Measurements from ENCODE around the gene TMC7.

DNA sequence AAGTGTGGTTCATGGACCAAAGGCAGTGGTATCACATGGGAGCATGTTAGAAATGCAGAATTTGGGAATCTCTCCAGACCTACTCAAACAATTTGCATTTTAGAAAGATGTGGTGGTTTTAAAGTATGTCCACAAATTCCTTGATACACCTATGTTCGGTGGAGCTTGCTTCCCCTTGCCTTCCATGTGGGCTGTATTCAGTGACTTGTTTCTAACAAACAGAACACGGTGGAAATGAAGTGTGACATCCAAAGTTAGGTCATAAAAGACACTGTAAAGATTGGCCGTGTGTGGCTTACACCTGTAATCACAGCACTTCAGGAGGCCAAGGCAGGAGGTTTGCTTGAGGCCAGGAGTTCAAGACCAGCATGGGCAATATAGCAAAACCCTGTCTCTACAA is 100.4 kb downstream of the TMC7 start:
- TF ChIP-seq CTCF (conservative IDR thresholded peaks at IDR 0.05; ENCODE audit: low read length) (no peak), EZH2phosphoT487 (IDR thresholded peaks at IDR 0.05; ENCODE audit: borderline replicate concordance) (no peak)

All from Loucy (cell line).